ENCODE results near the gene NOTO.

DNA sequence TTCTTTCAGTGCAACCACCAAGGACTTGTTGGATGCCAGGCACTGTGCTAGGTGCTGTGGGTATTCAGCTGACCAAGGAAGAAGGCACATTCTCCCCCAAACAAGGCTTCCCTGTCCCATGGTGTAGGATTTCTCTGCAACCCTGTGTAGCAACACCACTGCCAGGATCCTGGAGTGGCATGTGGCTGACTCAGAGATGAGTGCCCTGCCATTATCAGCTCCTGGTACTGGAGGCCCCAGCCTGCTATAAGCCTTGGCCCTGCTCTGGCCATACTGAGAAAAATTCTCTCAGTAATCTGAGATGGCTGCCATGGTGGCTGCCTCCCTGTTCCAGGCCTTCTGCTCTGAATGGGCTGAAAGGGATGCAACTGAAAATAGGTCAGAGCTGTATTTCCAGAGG is 15.9 kb downstream of the NOTO start:
- TF ChIP-seq, protein P1, sequence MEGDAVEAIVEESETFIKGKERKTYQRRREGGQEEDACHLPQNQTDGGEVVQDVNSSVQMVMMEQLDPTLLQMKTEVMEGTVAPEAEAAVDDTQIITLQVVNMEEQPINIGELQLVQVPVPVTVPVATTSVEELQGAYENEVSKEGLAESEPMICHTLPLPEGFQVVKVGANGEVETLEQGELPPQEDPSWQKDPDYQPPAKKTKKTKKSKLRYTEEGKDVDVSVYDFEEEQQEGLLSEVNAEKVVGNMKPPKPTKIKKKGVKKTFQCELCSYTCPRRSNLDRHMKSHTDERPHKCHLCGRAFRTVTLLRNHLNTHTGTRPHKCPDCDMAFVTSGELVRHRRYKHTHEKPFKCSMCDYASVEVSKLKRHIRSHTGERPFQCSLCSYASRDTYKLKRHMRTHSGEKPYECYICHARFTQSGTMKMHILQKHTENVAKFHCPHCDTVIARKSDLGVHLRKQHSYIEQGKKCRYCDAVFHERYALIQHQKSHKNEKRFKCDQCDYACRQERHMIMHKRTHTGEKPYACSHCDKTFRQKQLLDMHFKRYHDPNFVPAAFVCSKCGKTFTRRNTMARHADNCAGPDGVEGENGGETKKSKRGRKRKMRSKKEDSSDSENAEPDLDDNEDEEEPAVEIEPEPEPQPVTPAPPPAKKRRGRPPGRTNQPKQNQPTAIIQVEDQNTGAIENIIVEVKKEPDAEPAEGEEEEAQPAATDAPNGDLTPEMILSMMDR (IDR thresholded peaks at IDR 0.05): no peak
- no peak for TF ChIP-seq POLR2AphosphoS5 (IDR thresholded peaks at IDR 0.05)

Measured in sigmoid colon (tissue), 4 donors.